WTC11 (cell line): ENCODE data around the gene TGIF1.

ENCODE experiments used
- ARID4B ChIP-seq: sonication (generic); formaldehyde crosslinking; IDR thresholded peaks from 2 replicates; pipeline ENCODE4 v1.8.0; 2023; ENCODE audit warnings: missing genetic modification reagents, mild to moderate bottlenecking, borderline replicate concordance
- CBFB ChIP-seq: sonication (generic); formaldehyde crosslinking; IDR thresholded peaks from 2 replicates; pipeline ENCODE4 v1.8.1; 2022; ENCODE audit warnings: mild to moderate bottlenecking, low read depth, missing genetic modification reagents
- CTCF ChIP-seq: fragments of 200-600 bp; IDR thresholded peaks from 2 replicates; pipeline ENCODE4 v1.8.0; 2022; ENCODE audit warnings: antibody characterized with exemption
- E2F5 ChIP-seq: sonication (generic); formaldehyde crosslinking; IDR thresholded peaks from 2 replicates; pipeline ENCODE4 v1.8.1; 2022; ENCODE audit warnings: mild to moderate bottlenecking, moderate library complexity, missing genetic modification reagents
- FOXP1 ChIP-seq: sonication (generic); formaldehyde crosslinking; IDR thresholded peaks from 2 replicates; pipeline ENCODE4 v1.8.0; 2022; ENCODE audit warnings: missing genetic modification reagents, mild to moderate bottlenecking, moderate library complexity, borderline replicate concordance
- MAX ChIP-seq: sonication (generic); formaldehyde crosslinking; IDR thresholded peaks from 2 replicates; pipeline ENCODE4 v1.8.0; 2022; ENCODE audit warnings: mild to moderate bottlenecking, missing genetic modification reagents
- SP1 ChIP-seq: sonication (generic); formaldehyde crosslinking; conservative IDR thresholded peaks from 2 replicates; pipeline ENCODE4 v1.8.1; 2022; ENCODE audit warnings: missing genetic modification reagents
- STAT6 ChIP-seq: sonication (generic); formaldehyde crosslinking; conservative IDR thresholded peaks from 2 replicates; pipeline ENCODE4 v1.8.1; 2023; ENCODE audit warnings: mild to moderate bottlenecking, low read depth, missing genetic modification reagents, moderate library complexity
- TEAD1 ChIP-seq: sonication (generic); formaldehyde crosslinking; IDR thresholded peaks from 2 replicates; pipeline ENCODE4 v1.8.0; 2022; ENCODE audit warnings: mild to moderate bottlenecking, missing genetic modification reagents
- USF1 ChIP-seq: sonication (generic); formaldehyde crosslinking; IDR thresholded peaks from 2 replicates; pipeline ENCODE4 v1.8.0; 2022; ENCODE audit warnings: mild to moderate bottlenecking, missing genetic modification reagents
- USF2 ChIP-seq: sonication (generic); formaldehyde crosslinking; IDR thresholded peaks from 2 replicates; pipeline ENCODE4 v1.8.1; 2023; ENCODE audit warnings: mild to moderate bottlenecking, missing genetic modification reagents, moderate library complexity
- ZBTB21 ChIP-seq: sonication (generic); formaldehyde crosslinking; IDR thresholded peaks from 2 replicates; pipeline ENCODE4 v1.8.1; 2023; ENCODE audit warnings: mild to moderate bottlenecking, missing genetic modification reagents, borderline replicate concordance

- TF ChIP-seq TEAD1 (CRISPR knock-in tag) (no peak), CTCF (no peak), ARID4B (no peak), MAX (CRISPR knock-in tag) (no peak), E2F5 (no peak), CBFB (CRISPR knock-in tag) (no peak), USF1 (CRISPR knock-in tag) (no peak), FOXP1 (no peak), SP1 (CRISPR knock-in tag) (no peak), USF2 (CRISPR knock-in tag) (no peak), STAT6 (CRISPR knock-in tag) (no peak), ZBTB21 (no peak)
These were observed 32.3 kb downstream of the TGIF1 start for GRCh38 chr18:3482258-3482657.
